ENCODE data around the gene NLRX1. TPM values are rescaled to one million over a fixed set of nuclear protein-coding genes. Genes with fewer than 3 reads are reported as not detected.

Gene NLRX1
- 19.7 and 28.0 TPM in 2 replicates for total RNA-seq (2014; rRNA removed; shearing (Covaris generic))
- 13.4 and 13.8 TPM in 2 replicates for polyA plus RNA-seq (2016; fragmentation: Nextera tagmentation; extraction: Ambion mirVana)

DNA sequence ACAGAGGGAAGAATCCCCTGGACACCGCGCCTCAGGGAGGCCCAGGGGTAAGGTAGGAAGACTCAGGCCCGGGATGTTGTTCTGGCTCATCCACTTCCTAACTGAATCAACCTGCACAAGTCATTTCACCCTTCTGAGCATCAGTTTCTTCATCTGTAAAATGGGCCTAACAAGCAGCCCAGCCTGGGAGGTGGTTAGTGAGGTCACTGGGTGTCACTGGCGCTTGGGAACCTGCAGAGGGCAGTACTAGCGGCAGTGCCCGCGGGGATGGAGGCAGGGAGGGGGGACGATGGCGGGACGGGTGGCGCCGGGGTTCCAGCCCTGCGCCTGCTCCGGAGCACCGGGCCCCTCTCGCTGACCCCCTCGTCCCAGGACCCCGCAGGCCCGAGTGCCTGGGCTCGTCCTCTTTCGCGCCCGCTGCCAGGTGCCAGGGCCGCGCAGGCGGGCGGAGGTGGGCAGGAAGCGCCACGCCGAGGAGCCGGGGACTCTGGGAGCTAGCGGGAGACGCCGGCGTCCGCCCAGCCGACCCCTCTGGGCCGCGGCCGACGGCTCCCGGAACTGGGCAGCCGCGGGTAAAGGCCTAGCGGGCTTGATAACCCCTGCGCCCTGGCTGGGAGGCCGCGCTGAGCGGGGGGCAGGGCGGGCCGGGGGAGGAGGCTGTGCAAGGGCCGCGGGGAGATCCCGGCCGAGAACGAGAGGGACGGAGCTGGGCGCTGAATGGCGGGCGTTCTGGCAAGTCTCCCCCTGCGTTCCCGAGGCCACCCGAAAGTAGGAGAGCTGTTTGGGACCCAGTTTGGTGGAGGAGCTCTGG lies at the start of gene NLRX1:
Gene NLRX1, plus strand, starts transcription at position 255 of the 811 bp plus-strand sequence. CDS start 2,679 bp downstream, outside the sequence.
- H3K9me2 ChIP-seq (ENCODE audit: insufficient read depth): no peaks in the 10 kb centered on the region
- 0 out of 2 replicates have a peak, but pooled peaks cover 4% of the 10 kb centered on the region for H3F3A ChIP-seq (ENCODE audit: insufficient read depth)
- DNase-seq: peak; percentile 94
- H3K4me2 ChIP-seq (ENCODE audit: unreplicated experiment): peak within 1 kb of the TSS; percentile 72
- peak within 1 kb of the TSS; percentile 93 for H3K9ac ChIP-seq
- H3K27me3 ChIP-seq (replicated peaks; ENCODE audit: insufficient read depth): no peaks in the 10 kb centered on the region
- no peaks in the 10 kb centered on the region for H3K36me3 ChIP-seq (ENCODE audit: low read depth)
- H3K79me2 ChIP-seq (ENCODE audit: insufficient read depth): 0 out of 2 replicates have a peak, but pooled peaks cover 4% of the 10 kb centered on the region
- WGBS, 2 experiments (ENCODE audit: low coverage in 1 of 2, low lambda C conversion rate in 2 of 2, missing lambda C conversion rate in 2 of 2): 8 to 10% methylated on average over 30 to 37 of the region's 63 CpGs
- no peaks in the 10 kb centered on the region for H4K20me1 ChIP-seq (ENCODE audit: insufficient read depth)
- H3K4me3 ChIP-seq: peak within 1 kb of the TSS; percentile 78
- in situ Hi-C loops (cut with MboI): no loop called here
- H3K4me1 ChIP-seq (ENCODE audit: insufficient read depth): no peaks in the 10 kb centered on the region
- peak within 1 kb of the TSS; percentile 91 for H2AFZ ChIP-seq
- TF ChIP-seq EZH2 (IDR thresholded peaks at IDR 0.05; ENCODE audit: insufficient read depth, poor library complexity, severe bottlenecking) (no peak), EZH2phosphoT487 (IDR thresholded peaks at IDR 0.05; ENCODE audit: insufficient read depth, low read depth) (no peak)
- peak within 1 kb of the TSS; percentile 68 for H3K27ac ChIP-seq
- no peaks in the 10 kb centered on the region for H3K9me3 ChIP-seq (ENCODE audit: low read depth)

- Histone ChIP-seq H3K9ac (no peak overlapping the region), H3K27me3 (replicated peaks; ENCODE audit: insufficient read depth) (no peaks in the 10 kb centered on the region), H3K27ac (no peak overlapping the region), H3K9me3 (ENCODE audit: low read depth) (no peaks in the 10 kb centered on the region), H3K4me3 (no peak overlapping the region), H2AFZ (no peak overlapping the region), H3K79me2 (ENCODE audit: insufficient read depth) (peaks cover 24% of the 10 kb centered on the region), H3K36me3 (ENCODE audit: low read depth) (0 out of 2 replicates have a peak, but pooled peaks cover 2% of the 10 kb centered on the region), H3F3A (ENCODE audit: insufficient read depth) (peaks cover 11% of the 10 kb centered on the region), H4K20me1 (ENCODE audit: insufficient read depth) (no peaks in the 10 kb centered on the region), H3K4me1 (ENCODE audit: insufficient read depth) (peaks cover 7% of the 10 kb centered on the region), H3K4me2 (ENCODE audit: unreplicated experiment) (no peak overlapping the region), H3K9me2 (ENCODE audit: insufficient read depth) (no peaks in the 10 kb centered on the region)
- DNase-seq: no peak
- in situ Hi-C loops (cut with MboI): no loop called here
- TF ChIP-seq EZH2phosphoT487 (IDR thresholded peaks at IDR 0.05; ENCODE audit: insufficient read depth, low read depth): no peak
- no peak for TF ChIP-seq EZH2 (IDR thresholded peaks at IDR 0.05; ENCODE audit: insufficient read depth, poor library complexity, severe bottlenecking)
- 47 to 57% methylated on average over 1 of the region's 1 CpG for WGBS, 2 experiments (ENCODE audit: low coverage in 1 of 2, low lambda C conversion rate in 2 of 2, missing lambda C conversion rate in 2 of 2)
Observed at GRCh38 chr11:119118946-119119345, 49.6 kb upstream of the NLRX1 start.

- no peaks in the 10 kb centered on the region for H3K27me3 ChIP-seq (replicated peaks; ENCODE audit: insufficient read depth)
- 0 out of 2 replicates have a peak, but pooled peaks cover 6% of the 10 kb centered on the region for H3K36me3 ChIP-seq (ENCODE audit: low read depth)
- peaks cover 11% of the 10 kb centered on the region for H3F3A ChIP-seq (ENCODE audit: insufficient read depth)
- peak overlapping the region; percentile 91 for H2AFZ ChIP-seq
- peak overlapping the region; percentile 26 for H3K27ac ChIP-seq
- no peaks in the 10 kb centered on the region for H3K9me2 ChIP-seq (ENCODE audit: insufficient read depth)
- peaks cover 39% of the 10 kb centered on the region for H3K79me2 ChIP-seq (ENCODE audit: insufficient read depth)
- peak overlapping the region; percentile 96 for H3K4me3 ChIP-seq
- WGBS, 2 experiments (ENCODE audit: low coverage in 1 of 2, low lambda C conversion rate in 2 of 2, missing lambda C conversion rate in 2 of 2): 1 to 5% methylated on average over 5 of the region's 5 CpGs
- no peaks in the 10 kb centered on the region for H4K20me1 ChIP-seq (ENCODE audit: insufficient read depth)
- TF ChIP-seq EZH2 (IDR thresholded peaks at IDR 0.05; ENCODE audit: insufficient read depth, poor library complexity, severe bottlenecking): no peak
- no peak for TF ChIP-seq EZH2phosphoT487 (IDR thresholded peaks at IDR 0.05; ENCODE audit: insufficient read depth, low read depth)
- H3K4me2 ChIP-seq (ENCODE audit: unreplicated experiment): peak overlapping the region; percentile 98
- peak; percentile 55 for DNase-seq
- peak overlapping the region; percentile 79 for H3K9ac ChIP-seq
- peaks cover 7% of the 10 kb centered on the region for H3K4me1 ChIP-seq (ENCODE audit: insufficient read depth)
- in situ Hi-C loops (cut with MboI): no loop called here
- H3K9me3 ChIP-seq (ENCODE audit: low read depth): no peaks in the 10 kb centered on the region
Observed at GRCh38 chr11:119120639-119121007, 47.9 kb upstream of the NLRX1 start.

DNA sequence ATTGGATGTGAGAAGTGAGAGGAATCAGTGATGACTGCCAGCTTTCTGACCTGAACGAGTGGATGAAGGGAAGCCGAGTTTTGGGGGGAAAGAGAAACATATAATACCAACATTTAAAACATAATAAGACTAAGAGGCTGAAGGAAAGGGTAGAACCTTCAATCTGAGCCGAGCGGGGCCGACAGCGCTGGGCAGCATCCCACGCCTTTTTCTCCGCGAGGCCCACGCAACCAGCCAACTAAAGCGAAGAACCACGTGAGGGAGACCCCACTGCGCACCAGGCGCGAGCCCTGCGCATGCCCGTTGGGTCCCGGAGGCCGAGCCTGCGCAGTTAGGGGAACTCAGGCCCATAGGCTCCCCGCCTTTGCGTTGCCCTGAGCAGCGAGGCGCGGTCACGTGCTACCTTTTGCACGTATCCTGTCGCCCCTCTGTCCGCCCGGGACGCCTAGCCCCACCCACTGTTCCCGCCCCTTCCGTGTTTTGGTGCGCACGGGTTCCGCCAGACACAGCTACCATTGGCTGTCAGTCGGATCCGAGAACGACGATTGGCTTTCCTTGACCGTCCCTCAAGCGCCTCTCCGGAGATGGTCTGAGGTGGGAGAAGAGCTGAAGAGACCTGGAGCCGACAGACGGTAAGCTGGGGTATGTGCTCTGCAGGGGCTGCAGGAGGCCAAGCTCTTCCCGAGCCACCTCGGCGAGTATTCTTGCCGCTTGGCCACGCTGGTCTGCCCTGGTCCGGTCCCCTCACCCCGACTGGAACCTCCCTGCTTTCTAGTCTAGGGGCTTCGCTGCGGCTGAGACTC lies 47.3 kb upstream of the NLRX1 start, which contains the start of gene HINFP:
Gene HINFP, plus strand, starts transcription at position 573 of the 803 bp plus-strand sequence. CDS start 5,365 bp downstream, outside the sequence.
- H3K79me2 ChIP-seq (ENCODE audit: insufficient read depth): peaks cover 41% of the 10 kb centered on the region
- no peaks in the 10 kb centered on the region for H4K20me1 ChIP-seq (ENCODE audit: insufficient read depth)
- peak; percentile 100 for DNase-seq
- in situ Hi-C loops (cut with MboI): no loop called here
- peak within 1 kb of the TSS; percentile 99 for H3K4me2 ChIP-seq (ENCODE audit: unreplicated experiment)
- H3K36me3 ChIP-seq (ENCODE audit: low read depth): 0 out of 2 replicates have a peak, but pooled peaks cover 6% of the 10 kb centered on the region
- H3K4me1 ChIP-seq (ENCODE audit: insufficient read depth): peaks cover 7% of the 10 kb centered on the region
- no peak for TF ChIP-seq EZH2 (IDR thresholded peaks at IDR 0.05; ENCODE audit: insufficient read depth, poor library complexity, severe bottlenecking)
- TF ChIP-seq EZH2phosphoT487 (IDR thresholded peaks at IDR 0.05; ENCODE audit: insufficient read depth, low read depth): no peak
- peak within 1 kb of the TSS; percentile 91 for H2AFZ ChIP-seq
- peak within 1 kb of the TSS; percentile 57 for H3K27ac ChIP-seq
- H3K9me3 ChIP-seq (ENCODE audit: low read depth): no peaks in the 10 kb centered on the region
- peak within 1 kb of the TSS; percentile 84 for H3K9ac ChIP-seq
- peak within 1 kb of the TSS; percentile 96 for H3K4me3 ChIP-seq
- no peaks in the 10 kb centered on the region for H3K27me3 ChIP-seq (replicated peaks; ENCODE audit: insufficient read depth)
- H3K9me2 ChIP-seq (ENCODE audit: insufficient read depth): no peaks in the 10 kb centered on the region
- 1 to 2% methylated on average over 43 to 54 of the region's 54 CpGs for WGBS, 2 experiments (ENCODE audit: low coverage in 1 of 2, low lambda C conversion rate in 2 of 2, missing lambda C conversion rate in 2 of 2)
- peaks cover 11% of the 10 kb centered on the region for H3F3A ChIP-seq (ENCODE audit: insufficient read depth)
